ENCODE data around the gene PELI1. TPM values are rescaled to one million over a fixed set of nuclear protein-coding genes. Genes with fewer than 3 reads are reported as not detected.

The PELI1 gene
- 9.4 and 9.6 TPM in 2 replicates for total RNA-seq (2014; rRNA removed; shearing (Covaris generic))
- polyA plus RNA-seq (2014; cell fraction: nucleus; rRNA removed), result 5.6 and 10.4 TPM in 2 replicates

DNA sequence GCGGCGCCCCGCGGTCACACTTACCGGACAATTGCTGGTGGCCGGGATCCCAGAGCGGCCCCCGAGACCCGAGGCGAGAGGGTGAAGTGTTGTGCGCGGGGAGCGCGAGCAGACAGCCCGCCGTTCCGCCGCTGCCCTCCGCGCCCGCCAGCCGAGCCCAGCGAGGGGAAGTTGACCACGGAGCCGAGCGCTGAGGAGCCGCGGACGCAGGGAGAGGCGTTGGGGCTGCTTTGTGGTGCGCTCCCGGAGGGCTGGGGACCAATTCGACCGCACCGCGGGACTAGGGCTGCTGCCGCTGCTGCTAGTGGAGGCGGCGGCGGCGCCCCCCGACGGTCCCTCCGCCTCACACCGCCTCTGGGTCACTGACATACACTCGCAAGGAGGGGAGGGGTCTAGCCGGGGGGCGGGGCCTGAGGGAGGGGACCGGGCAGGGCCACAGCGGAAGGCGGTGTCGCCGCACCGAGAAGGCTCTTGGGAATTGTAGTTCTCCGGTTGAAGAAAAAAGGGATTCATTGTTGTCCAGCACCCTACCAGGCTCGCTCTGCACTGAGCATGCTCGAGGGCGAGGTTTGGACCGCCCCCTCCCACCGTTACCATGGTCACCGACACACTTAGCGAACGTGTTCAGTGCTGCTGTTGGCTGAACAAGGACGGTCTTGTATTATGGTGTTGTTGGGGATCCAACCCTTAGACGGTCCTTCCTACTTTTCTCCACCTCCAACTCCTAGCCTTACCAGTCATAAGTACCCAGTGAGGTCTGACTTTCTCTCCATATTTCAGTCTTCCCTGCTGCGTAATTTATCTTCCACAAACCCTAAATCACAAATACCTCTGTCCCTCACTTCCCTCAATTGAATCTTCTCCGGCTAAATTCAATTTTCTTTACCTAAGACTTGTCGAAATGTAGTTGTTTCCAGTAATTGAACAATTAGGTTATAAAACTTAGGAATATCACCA lies at the start of gene PELI1:
Gene PELI1, minus strand, starts transcription at position 364 of the 957 bp plus-strand sequence. CDS start 36,110 bp downstream, outside the sequence.
- DNase-seq (ENCODE audit: extremely low read depth, low read depth), result peak; percentile 96

DNA sequence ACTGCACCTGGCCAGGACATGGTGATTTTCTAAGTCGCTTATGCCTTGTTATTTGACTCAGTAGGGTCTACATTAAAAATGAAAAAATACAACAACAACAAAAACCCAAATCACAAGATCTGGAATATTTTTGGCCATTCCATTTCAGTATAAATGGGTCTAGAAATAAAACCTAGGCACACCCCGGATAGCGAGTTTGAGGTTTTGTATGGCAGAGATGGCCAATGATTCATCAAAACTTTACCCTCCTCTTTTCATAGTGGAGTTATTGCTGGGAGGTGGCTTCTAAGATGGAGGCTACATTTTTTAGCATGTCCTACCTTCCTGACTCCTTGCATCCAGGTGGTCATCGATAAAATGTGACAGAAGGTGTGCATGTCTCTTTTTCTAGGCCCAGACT lies 49.3 kb upstream of the PELI1 start:
- DNase-seq (ENCODE audit: extremely low read depth, low read depth), result no peak

GRCh38 chr2:64192664-64193105 lies 48.5 kb upstream of the PELI1 start:
- no peak for DNase-seq (ENCODE audit: extremely low read depth, low read depth)

DNA sequence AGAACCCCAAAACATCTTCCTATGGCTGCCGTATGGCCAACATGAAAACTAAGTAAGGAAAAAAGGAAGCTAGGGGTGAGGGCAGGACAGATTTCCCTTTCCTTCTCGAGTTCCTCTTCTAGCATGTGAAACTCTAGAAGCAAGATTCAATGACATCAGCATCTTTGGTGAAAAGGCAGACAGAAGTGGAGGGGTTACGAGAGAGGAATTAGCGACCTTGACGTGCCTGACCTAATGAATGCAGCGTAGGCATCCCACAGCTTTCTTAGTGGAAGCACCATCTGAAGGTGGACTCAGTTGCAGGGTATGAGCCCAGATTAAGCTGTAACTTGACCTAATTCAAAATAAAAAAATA lies 47.9 kb upstream of the PELI1 start:
- no peak for DNase-seq (ENCODE audit: extremely low read depth, low read depth)

DNA sequence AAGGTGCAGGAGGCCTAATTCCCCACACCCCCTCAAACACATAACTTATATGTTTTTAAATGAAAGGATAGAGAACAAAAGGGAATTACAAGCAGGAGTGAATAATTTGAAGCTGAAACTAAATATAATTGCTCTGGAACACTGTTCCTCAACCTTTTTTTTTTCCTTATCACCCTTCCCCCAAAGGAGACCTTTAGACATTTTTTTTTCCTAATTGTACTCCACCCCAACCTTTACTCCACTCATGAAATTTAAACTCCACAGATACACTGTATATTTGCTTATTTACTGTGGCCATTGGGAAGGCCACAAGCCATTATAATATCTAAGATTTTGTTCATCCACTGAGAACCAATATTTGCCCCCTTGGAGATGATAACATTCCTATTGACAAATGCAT lies 45.4 kb upstream of the PELI1 start:
- DNase-seq (ENCODE audit: extremely low read depth, low read depth), result no peak

- DNase-seq (ENCODE audit: extremely low read depth, low read depth), result no peak
These were observed 44.9 kb upstream of the PELI1 start for GRCh38 chr2:64189167-64189566.

DNA sequence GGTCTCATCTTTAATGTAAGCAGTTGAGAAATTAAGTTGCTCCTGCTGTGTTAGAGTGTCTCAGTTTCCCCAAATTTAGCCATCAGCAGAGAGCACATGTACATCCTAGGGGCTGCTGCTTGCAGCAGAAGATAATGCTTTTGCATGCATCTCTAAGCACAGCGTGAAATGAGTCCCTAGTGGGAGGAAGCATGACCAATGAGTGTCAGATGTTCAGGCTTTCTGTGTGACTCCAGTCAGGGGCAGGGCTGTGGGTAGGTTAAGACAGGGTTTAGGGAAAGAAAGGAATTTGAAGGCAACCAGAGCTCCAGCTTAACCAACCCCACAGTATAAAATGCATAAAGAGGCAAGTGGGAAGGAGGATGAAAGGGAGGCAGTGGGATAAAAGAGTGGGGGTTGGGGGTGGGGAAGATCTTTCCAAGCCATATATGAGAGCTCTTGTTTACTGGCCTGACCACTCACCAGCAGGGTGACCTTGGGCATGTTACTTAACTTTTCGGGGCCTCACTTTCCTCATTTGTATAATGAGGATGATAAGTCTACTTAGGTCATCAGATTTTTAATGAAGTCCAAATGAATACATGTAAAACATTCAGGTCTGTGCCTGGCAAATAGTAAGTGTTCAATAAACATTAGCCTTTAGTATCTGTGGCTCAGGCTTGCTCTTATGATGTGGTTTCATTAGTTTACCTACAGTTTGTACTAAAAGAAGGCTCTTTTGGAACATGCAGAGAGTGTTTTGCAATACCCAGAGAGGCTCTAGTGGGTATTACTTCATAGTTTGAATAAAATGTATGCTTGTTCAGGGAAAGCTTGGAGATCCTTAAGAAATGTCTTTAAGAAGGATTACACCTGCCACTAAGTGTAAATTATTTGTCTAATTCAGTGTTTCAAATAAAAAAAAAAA lies 42.7 kb upstream of the PELI1 start:
- DNase-seq (ENCODE audit: extremely low read depth, low read depth), result no peak

- DNase-seq (ENCODE audit: extremely low read depth, low read depth), result no peak
These were observed 35.5 kb upstream of the PELI1 start for GRCh38 chr2:64179582-64180321.

DNA sequence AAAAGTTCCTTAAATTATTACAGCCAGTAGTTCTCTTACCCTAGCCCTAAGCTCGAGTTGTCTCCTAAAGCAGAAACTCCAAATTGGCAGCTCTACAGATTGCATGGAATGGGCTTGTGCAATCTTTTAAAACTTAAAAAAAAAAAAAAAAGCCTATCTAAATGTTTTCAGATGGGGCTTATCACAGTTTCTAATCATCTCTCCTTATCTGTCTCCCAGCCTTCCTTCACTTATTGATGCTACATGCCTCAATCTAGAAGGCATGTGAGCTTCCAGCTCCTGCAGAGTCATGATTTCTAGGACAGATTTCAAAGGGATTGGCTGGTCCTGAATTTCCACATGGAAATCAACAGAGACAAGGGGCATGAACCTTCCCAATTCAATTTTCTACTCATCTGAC lies 33.1 kb upstream of the PELI1 start:
- DNase-seq (ENCODE audit: extremely low read depth, low read depth), result no peak

DNA sequence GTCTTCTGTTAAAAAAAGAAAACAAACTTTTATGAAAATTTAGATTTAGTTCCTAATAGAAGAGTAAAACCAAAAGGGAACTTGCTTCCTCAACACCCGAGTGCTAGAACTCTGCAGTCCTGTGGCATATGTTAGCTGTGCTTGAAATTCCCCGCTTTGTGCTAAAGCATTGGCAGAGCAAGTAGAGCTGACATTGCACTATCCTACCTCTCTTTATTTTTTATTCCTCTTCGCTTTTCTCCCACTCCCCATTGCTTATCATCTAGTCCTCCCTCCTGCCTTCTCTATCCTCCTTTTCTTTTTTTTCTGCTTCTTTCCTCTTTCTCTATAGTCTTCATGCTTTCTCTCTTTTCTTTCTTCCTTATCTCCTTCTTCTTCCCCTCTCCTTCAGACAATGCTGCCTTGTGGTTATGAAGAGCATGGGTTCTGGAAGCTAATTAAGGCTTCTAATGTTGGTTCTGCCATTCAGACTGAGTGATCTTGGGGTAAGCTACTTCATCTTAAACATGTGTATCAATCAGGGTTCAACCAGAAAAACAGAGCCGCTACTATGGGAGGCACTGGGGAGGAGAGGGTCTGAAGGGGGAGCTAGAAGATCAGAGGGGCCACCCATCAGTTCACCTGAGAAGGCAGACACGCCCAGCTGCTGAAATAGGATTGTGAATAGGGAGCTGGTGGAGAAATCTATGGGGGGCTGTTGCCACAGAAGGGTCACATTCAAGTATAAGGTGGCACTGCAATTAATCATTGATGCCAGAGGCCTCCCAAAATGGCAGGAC lies 31.4 kb upstream of the PELI1 start:
- no peak for DNase-seq (ENCODE audit: extremely low read depth, low read depth)

DNA sequence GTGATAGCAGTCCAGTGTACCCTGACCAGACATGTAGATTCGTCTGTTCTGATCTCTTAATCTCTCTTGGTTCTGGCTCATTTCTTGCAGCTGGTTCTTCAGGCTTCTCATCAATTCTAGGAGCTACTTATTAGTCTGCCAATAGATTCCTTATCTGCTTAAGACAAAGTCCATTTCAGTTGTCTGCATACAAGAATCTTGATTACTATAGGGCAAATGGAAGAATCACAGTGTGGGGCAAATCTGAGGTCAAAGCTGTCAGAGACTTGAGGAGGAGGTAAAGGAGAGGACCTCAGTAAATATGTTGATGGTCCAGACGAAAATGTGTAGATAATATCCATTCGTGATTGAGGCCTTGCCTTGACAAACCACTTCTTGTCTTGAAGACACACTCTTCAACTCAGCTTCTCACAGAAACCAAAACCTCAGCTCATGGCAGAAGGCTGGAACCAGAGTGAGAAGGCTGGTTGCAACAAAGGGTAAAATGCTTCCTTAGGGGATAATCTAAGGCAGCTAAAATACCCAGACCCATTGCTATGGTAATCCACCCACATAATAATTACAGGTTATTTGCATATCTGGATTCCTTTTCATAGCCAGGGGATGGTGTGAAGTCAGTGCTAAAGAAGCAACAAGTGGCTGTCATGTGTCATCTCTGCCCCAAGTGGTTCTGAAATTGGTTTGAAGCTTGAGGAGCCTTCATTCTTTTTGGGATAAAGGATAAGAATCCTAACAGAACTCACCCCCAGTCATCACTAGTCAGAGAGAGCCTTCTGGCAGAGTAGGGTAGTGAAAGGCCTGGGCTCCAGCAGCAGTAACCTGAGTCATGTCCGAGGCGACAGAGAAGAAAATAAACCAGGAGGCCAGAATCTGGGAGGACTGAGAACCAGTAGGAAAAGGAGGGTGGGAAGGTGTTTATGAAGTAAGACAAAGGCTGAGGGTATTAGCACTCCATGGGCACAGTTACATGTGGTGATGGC lies 29.2 kb upstream of the PELI1 start:
- no peak for DNase-seq (ENCODE audit: extremely low read depth, low read depth)

DNA sequence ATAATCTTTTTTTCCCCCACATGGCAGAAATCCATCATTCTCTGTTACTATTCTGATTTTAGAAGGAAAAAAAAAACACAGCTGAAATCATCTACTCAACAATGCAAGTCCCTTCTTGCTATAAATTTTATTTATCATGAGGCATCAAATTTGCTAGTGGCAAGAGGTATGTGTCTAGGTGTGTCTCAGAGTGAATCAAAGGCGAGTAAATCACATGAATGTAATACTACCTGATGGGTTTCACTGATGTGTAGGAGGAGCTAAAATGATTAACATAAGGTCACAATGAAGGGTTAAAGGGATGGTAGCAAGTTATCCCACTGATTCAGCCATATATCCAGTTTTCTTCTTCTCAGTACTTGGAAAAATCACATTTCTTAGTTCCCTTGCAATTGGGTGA lies 24.5 kb upstream of the PELI1 start:
- no peak for DNase-seq (ENCODE audit: extremely low read depth, low read depth)

- DNase-seq (ENCODE audit: extremely low read depth, low read depth), result no peak
These were observed 24.0 kb upstream of the PELI1 start for GRCh38 chr2:64168201-64168600.

DNA sequence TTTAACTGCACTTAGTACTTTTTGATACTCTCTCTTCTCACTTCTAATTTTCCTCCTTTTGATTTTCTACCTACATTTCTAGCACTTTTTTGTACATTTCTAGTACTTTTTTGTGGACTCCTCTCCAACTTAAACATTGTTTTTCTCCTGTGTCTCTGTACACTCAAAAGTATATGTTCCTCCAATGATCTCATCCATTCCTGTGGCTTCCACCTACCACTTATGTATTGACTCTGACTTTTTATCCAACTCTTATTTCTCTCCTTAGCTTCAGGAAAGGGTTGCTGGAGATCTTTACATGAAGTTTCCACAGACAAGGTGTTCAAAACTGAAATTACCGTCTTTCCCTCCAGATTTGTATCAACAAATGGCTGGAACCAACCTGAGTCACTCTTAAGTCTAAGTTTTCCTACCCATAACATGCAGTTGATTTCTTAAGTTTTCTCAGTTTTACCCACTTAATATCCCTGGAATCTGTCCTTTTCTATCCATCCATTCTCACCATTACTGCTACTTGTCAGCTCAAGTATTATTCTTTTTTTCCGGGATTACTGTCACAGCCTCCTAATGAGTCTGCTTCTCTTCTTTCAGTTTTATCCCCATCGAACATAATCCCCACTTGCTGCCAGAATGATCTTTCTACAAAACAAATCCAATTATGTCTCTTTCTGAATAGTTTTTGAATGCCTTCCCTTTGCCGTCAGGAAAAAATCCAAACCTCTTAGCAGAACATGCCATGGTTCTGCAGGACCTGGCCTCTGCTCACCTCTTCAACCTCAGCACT lies 22.6 kb upstream of the PELI1 start:
- no peak for DNase-seq (ENCODE audit: extremely low read depth, low read depth)

- no peak for DNase-seq (ENCODE audit: extremely low read depth, low read depth)
These were observed 22.0 kb upstream of the PELI1 start for GRCh38 chr2:64166212-64166611.

- DNase-seq (ENCODE audit: extremely low read depth, low read depth), result no peak
These were observed 21.5 kb upstream of the PELI1 start for GRCh38 chr2:64165706-64166105.

GRCh38 chr2:64164629-64165028 lies 20.4 kb upstream of the PELI1 start:
- no peak for DNase-seq (ENCODE audit: extremely low read depth, low read depth)

GRCh38 chr2:64162516-64162915 lies 18.3 kb upstream of the PELI1 start:
- DNase-seq (ENCODE audit: extremely low read depth, low read depth), result no peak
